ENCODE results near the gene SDE2. TPM values are rescaled to one million over a fixed set of nuclear protein-coding genes. Genes with fewer than 3 reads are reported as not detected.
A peak's percentile ranks its signal among the peaks of the same experiment; 100 is the strongest.

Gene SDE2
- total RNA-seq, 1 donor from 2014 or later: 21.8 TPM

GRCh38 chr1:226029568-226030225 lies 30.6 kb upstream of the SDE2 start:
- TF ChIP-seq CTCF (IDR thresholded peaks at IDR 0.05): no peak
- peaks cover 15% of the 10 kb centered on the region for H3K4me1 ChIP-seq
- no peak for ATAC-seq
- no peaks in the 10 kb centered on the region for H3K9me3 ChIP-seq
- DNase-seq: no peak
- H3K27ac ChIP-seq: no peak overlapping the region
- H3K27me3 ChIP-seq: no peaks in the 10 kb centered on the region
- no peaks in the 10 kb centered on the region for H3K36me3 ChIP-seq
- H3K4me3 ChIP-seq: no peak overlapping the region
- intact Hi-C loops (cut with DNase I): no loop called here

GRCh38 chr1:226029093-226029496 lies 30.0 kb upstream of the SDE2 start:
- no peaks in the 10 kb centered on the region for H3K27me3 ChIP-seq
- H3K9me3 ChIP-seq: no peaks in the 10 kb centered on the region
- no peaks in the 10 kb centered on the region for H3K36me3 ChIP-seq
- DNase-seq: no peak
- ATAC-seq: peak; percentile 53
- H3K27ac ChIP-seq: no peak overlapping the region
- H3K4me1 ChIP-seq: peaks cover 9% of the 10 kb centered on the region
- no peak for TF ChIP-seq CTCF (IDR thresholded peaks at IDR 0.05)
- no peak overlapping the region for H3K4me3 ChIP-seq
- intact Hi-C loops (cut with DNase I): no loop called here

GRCh38 chr1:226027538-226028217 lies 28.5 kb upstream of the SDE2 start:
- Histone ChIP-seq H3K36me3 (no peaks in the 10 kb centered on the region), H3K4me3 (no peak overlapping the region), H3K27ac (no peak overlapping the region), H3K27me3 (no peaks in the 10 kb centered on the region), H3K4me1 (peaks cover 5% of the 10 kb centered on the region), H3K9me3 (no peaks in the 10 kb centered on the region)
- DNase-seq (no peak), ATAC-seq (no peak)
- no peak for TF ChIP-seq CTCF (IDR thresholded peaks at IDR 0.05)
- intact Hi-C loops (cut with DNase I): no loop called here

- TF ChIP-seq CTCF (IDR thresholded peaks at IDR 0.05): no peak
- Histone ChIP-seq H3K36me3 (no peaks in the 10 kb centered on the region), H3K9me3 (no peaks in the 10 kb centered on the region), H3K27me3 (no peaks in the 10 kb centered on the region), H3K27ac (no peak overlapping the region), H3K4me3 (no peak overlapping the region), H3K4me1 (peaks cover 5% of the 10 kb centered on the region)
- no peak for DNase-seq
- intact Hi-C loops (cut with DNase I): no loop called here
- no peak for ATAC-seq
Observed at GRCh38 chr1:226026833-226027232, 27.7 kb upstream of the SDE2 start.

- Histone ChIP-seq H3K27ac (no peak overlapping the region), H3K36me3 (no peaks in the 10 kb centered on the region), H3K27me3 (no peaks in the 10 kb centered on the region), H3K4me1 (no peaks in the 10 kb centered on the region), H3K4me3 (no peak overlapping the region), H3K9me3 (no peaks in the 10 kb centered on the region)
- DNase-seq (no peak), ATAC-seq (no peak)
- intact Hi-C loops (cut with DNase I): no loop called here
- TF ChIP-seq CTCF (IDR thresholded peaks at IDR 0.05): no peak
Observed at GRCh38 chr1:226023735-226024134, 24.6 kb upstream of the SDE2 start.

Measured in upper lobe of right lung (tissue), 1 donor.